ENCODE results near the gene WDR4. TPM values are rescaled to one million over a fixed set of nuclear protein-coding genes. Genes with fewer than 3 reads are reported as not detected.

WDR4 gene
- total and polyA plus RNA-seq, 4 donors: 4.6 to 12.9 (median 9.2) TPM

DNA sequence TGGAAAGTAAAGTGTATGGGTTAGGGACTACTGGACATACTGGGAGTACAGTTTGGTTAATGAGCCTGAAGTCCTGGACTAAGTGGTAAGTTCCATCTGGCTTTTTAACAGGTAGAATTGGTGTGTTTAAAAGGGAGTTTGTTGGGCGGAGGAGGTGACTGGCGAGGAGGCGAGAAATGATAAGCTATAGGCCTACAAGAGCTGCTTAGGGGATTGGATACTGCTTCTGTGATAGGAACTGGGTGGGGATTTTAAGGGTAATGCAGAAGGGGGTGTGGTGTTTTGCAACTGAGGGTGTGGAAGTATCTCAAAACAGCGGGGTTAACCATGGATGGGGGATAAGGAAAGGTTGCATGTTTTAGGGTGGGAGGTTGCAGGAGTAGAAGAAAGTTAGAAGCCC lies 42.6 kb upstream of the WDR4 start:
- H3K27me3 ChIP-seq (ENCODE audit: control insufficient read depth in 4 of 4, insufficient read depth in 4 of 4, low read length in 3 of 4): no peaks in the 10 kb centered on the region
- no peak overlapping the region for H3K4me3 ChIP-seq (ENCODE audit: low read depth in 1 of 3, low read length in 3 of 3)
- peaks cover 0 to 9% (median 2%) of the 10 kb centered on the region in 4 donors for H3K4me1 ChIP-seq (ENCODE audit: control insufficient read depth in 4 of 4, insufficient read depth in 4 of 4, low read length in 3 of 4)
- WGBS: 85% methylated on average over 4 of the region's 4 CpGs
- DNase-seq (ENCODE audit: low spot score): peak; percentile 41
- TF ChIP-seq HNF4A (conservative IDR thresholded peaks at IDR 0.05) (no peak), ZBTB33 (IDR thresholded peaks at IDR 0.05) (no peak), SP1 (IDR thresholded peaks at IDR 0.05) (no peak), RAD21 (IDR thresholded peaks at IDR 0.05) (no peak), EGR1 (IDR thresholded peaks at IDR 0.05; ENCODE audit: low read depth in 2 of 2) (no peak), HNF4G (IDR thresholded peaks at IDR 0.05) (no peak), YY1 (IDR thresholded peaks at IDR 0.05) (no peak), NR2F2 (IDR thresholded peaks at IDR 0.05) (no peak), FOXA1 (IDR thresholded peaks at IDR 0.05) (no peak), GABPA (IDR thresholded peaks at IDR 0.05 in 1 of 2, conservative IDR thresholded peaks at IDR 0.05 in 1 of 2) (no peak), RXRA (IDR thresholded peaks at IDR 0.05) (no peak)
- no peak overlapping the region for H3K27ac ChIP-seq (ENCODE audit: low read depth in 1 of 2, low read length in 2 of 2)
- H3K36me3 ChIP-seq (ENCODE audit: control insufficient read depth in 4 of 4, insufficient read depth in 3 of 4, low read depth in 1 of 4, low read length in 3 of 4): no peaks in the 10 kb centered on the region
- H3K9ac ChIP-seq (ENCODE audit: low read depth in 1 of 2, low read length in 2 of 2): no peak overlapping the region
- no peaks in the 10 kb centered on the region for H3K9me3 ChIP-seq (ENCODE audit: control insufficient read depth in 4 of 4, low read length in 3 of 4)

GRCh38 chr21:42918291-42918690 lies 39.0 kb upstream of the WDR4 start:
- Histone ChIP-seq H3K27me3 (ENCODE audit: control insufficient read depth in 4 of 4, insufficient read depth in 4 of 4, low read length in 3 of 4) (no peaks in the 10 kb centered on the region), H3K36me3 (ENCODE audit: control insufficient read depth in 4 of 4, insufficient read depth in 3 of 4, low read depth in 1 of 4, low read length in 3 of 4) (peaks cover 0 to under 1% (median 0%) of the 10 kb centered on the region in 4 donors), H3K4me3 (ENCODE audit: low read depth in 1 of 3, low read length in 3 of 3) (no peak overlapping the region), H3K27ac (ENCODE audit: low read depth in 1 of 2, low read length in 2 of 2) (no peak overlapping the region), H3K4me1 (ENCODE audit: control insufficient read depth in 4 of 4, insufficient read depth in 4 of 4, low read length in 3 of 4) (no peaks in the 10 kb centered on the region), H3K9ac (ENCODE audit: low read depth in 1 of 2, low read length in 2 of 2) (no peak overlapping the region), H3K9me3 (ENCODE audit: control insufficient read depth in 4 of 4, low read length in 3 of 4) (no peaks in the 10 kb centered on the region)
- no peak for TF ChIP-seq NR2F2 (IDR thresholded peaks at IDR 0.05)
- TF ChIP-seq GABPA (IDR thresholded peaks at IDR 0.05 in 1 of 2, conservative IDR thresholded peaks at IDR 0.05 in 1 of 2): no peak
- TF ChIP-seq, protein P1, sequence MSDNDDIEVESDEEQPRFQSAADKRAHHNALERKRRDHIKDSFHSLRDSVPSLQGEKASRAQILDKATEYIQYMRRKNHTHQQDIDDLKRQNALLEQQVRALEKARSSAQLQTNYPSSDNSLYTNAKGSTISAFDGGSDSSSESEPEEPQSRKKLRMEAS (IDR thresholded peaks at IDR 0.05): no peak
- no peak for TF ChIP-seq RXRA (IDR thresholded peaks at IDR 0.05)
- no peak for TF ChIP-seq REST (IDR thresholded peaks at IDR 0.05)
- TF ChIP-seq FOXA2 (IDR thresholded peaks at IDR 0.05): no peak
- TF ChIP-seq TAF1 (conservative IDR thresholded peaks at IDR 0.05): no peak
- no peak for TF ChIP-seq SP1 (IDR thresholded peaks at IDR 0.05)
- TF ChIP-seq YY1 (IDR thresholded peaks at IDR 0.05): no peak
- TF ChIP-seq HNF4A (conservative IDR thresholded peaks at IDR 0.05): no peak
- TF ChIP-seq ZBTB33 (IDR thresholded peaks at IDR 0.05): no peak
- no peak for TF ChIP-seq HNF4G (IDR thresholded peaks at IDR 0.05)
- TF ChIP-seq CTCF (IDR thresholded peaks at IDR 0.05; ENCODE audit: low read depth, low read length, missing input control): no peak
- no peak for TF ChIP-seq RAD21 (IDR thresholded peaks at IDR 0.05)
- 97% methylated on average over 6 of the region's 6 CpGs for WGBS
- no peak for DNase-seq (ENCODE audit: low spot score)

Data from liver (tissue), 9 donors.